GM12872 (cell line): ENCODE data around the gene ZNF341.

ENCODE experiments used
- CTCF ChIP-seq: IDR thresholded peaks from 3 replicates; pipeline ENCODE4 v1.5.1; 2011; ENCODE audit warnings: low read depth, mild to moderate bottlenecking, low read length, moderate library complexity; ENCODE audit not compliant: insufficient read depth

ZNF341 gene

GRCh38 chr20:33696448-33696847, 35.3 kb upstream of the ZNF341 start:
- TF ChIP-seq CTCF: no peak

- TF ChIP-seq CTCF: no peak
Observed at GRCh38 chr20:33697129-33697528, 34.7 kb upstream of the ZNF341 start.

GRCh38 chr20:33701629-33702450, 30.0 kb upstream of the ZNF341 start:
- no peak for TF ChIP-seq CTCF

- TF ChIP-seq CTCF: no peak
Observed at GRCh38 chr20:33702861-33703260, 28.9 kb upstream of the ZNF341 start.

GRCh38 chr20:33703498-33704137, 28.2 kb upstream of the ZNF341 start:
- TF ChIP-seq CTCF: no peak

GRCh38 chr20:33704197-33704924, 27.4 kb upstream of the ZNF341 start:
- no peak for TF ChIP-seq CTCF

GRCh38 chr20:33707668-33708067, 24.1 kb upstream of the ZNF341 start:
- TF ChIP-seq CTCF: no peak
